Measurements from ENCODE around the gene TEKT1. TPM values are rescaled to one million over a fixed set of nuclear protein-coding genes. Genes with fewer than 3 reads are reported as not detected.

The TEKT1 gene
- total RNA-seq, 2 experiments from 2014 or later = not detected

DNA sequence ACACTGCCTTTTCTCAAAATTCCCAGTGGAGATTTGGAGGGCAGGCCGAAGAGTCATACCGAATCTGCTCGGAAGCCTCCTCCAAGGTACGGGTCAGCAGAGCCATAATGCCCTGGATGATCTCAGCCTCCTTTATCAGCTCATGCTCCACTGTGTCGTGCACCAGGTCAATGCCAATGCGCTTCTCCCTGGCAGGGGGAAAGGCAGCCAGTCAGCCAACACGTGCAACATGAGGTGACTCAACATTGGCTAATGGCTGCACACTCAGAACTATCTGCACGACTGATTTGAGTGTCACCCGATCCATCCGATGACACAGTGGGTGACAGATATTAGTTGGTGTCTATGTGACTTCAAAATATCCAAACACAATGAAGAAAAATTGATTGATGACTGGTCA, 15.8 kb downstream of the TEKT1 start:
- H3K4me1 ChIP-seq (ENCODE audit: insufficient read depth, low read length, poor library complexity, severe bottlenecking) = no peaks in the 10 kb centered on the region
- H2AFZ ChIP-seq (ENCODE audit: low read length) = no peak overlapping the region
- ChIA-PET CTCF (ENCODE audit: unreplicated experiment) (no interaction called here), POLR2A (no interaction called here)
- no peaks in the 10 kb centered on the region for H3K9me2 ChIP-seq (ENCODE audit: insufficient read depth, low read length)
- TF ChIP-seq EZH2phosphoT487 (IDR thresholded peaks at IDR 0.05; ENCODE audit: borderline replicate concordance, low read depth, low read length) = no peak
- TF ChIP-seq, protein P1, sequence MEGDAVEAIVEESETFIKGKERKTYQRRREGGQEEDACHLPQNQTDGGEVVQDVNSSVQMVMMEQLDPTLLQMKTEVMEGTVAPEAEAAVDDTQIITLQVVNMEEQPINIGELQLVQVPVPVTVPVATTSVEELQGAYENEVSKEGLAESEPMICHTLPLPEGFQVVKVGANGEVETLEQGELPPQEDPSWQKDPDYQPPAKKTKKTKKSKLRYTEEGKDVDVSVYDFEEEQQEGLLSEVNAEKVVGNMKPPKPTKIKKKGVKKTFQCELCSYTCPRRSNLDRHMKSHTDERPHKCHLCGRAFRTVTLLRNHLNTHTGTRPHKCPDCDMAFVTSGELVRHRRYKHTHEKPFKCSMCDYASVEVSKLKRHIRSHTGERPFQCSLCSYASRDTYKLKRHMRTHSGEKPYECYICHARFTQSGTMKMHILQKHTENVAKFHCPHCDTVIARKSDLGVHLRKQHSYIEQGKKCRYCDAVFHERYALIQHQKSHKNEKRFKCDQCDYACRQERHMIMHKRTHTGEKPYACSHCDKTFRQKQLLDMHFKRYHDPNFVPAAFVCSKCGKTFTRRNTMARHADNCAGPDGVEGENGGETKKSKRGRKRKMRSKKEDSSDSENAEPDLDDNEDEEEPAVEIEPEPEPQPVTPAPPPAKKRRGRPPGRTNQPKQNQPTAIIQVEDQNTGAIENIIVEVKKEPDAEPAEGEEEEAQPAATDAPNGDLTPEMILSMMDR (conservative IDR thresholded peaks at IDR 0.05; ENCODE audit: low read length) = no peak
- intact Hi-C loops (cut with micrococcal nuclease; ENCODE audit: unreplicated experiment) = no loop called here
- no peaks in the 10 kb centered on the region for H3K36me3 ChIP-seq (ENCODE audit: insufficient read depth, low read length)
- no peaks in the 10 kb centered on the region for H3K9me3 ChIP-seq (ENCODE audit: low read length)
- no peak for DNase-seq (ENCODE audit: low spot score)
- no peaks in the 10 kb centered on the region for H4K20me1 ChIP-seq (ENCODE audit: insufficient read depth, low read length)
- no peaks in the 10 kb centered on the region for H3K79me2 ChIP-seq (ENCODE audit: insufficient read depth, low read depth, low read length)
- no peak overlapping the region for H3K4me2 ChIP-seq (ENCODE audit: low read length)
- H3K4me3 ChIP-seq (ENCODE audit: low read depth, low read length, poor library complexity, severe bottlenecking) = no peak overlapping the region
- H3K27ac ChIP-seq (ENCODE audit: low read depth, low read length, poor library complexity, severe bottlenecking) = no peak overlapping the region
- BruUV-seq (replicated peaks) = no TSS peak

DNA sequence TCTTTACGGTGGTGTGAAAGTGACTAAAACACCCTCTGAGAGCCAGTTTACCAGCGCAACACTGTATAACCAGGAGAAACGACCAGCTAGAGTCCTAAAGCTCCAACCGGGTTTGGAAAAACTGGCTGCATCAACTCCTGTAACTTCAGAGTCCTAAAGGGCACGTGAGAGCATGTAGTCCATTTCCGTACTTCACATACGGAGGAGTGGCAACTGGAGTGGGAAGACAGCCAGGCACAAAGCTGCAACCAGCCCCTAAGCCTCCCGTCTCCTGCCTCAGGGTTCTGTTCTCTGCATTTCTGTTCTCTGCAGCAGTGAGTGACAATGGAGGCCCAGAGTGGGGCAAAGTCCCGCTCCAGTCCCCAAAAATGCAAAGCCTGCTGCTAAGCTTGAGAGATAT, 19.2 kb downstream of the TEKT1 start:
- DNase-seq (ENCODE audit: low spot score) = no peak
- Histone ChIP-seq H3K4me2 (ENCODE audit: low read length) (no peak overlapping the region), H3K4me3 (ENCODE audit: low read depth, low read length, poor library complexity, severe bottlenecking) (no peak overlapping the region), H3K79me2 (ENCODE audit: insufficient read depth, low read depth, low read length) (no peaks in the 10 kb centered on the region), H3K9me3 (ENCODE audit: low read length) (no peaks in the 10 kb centered on the region), H3K36me3 (ENCODE audit: insufficient read depth, low read length) (no peaks in the 10 kb centered on the region), H3K9me2 (ENCODE audit: insufficient read depth, low read length) (no peaks in the 10 kb centered on the region), H3K4me1 (ENCODE audit: insufficient read depth, low read length, poor library complexity, severe bottlenecking) (no peaks in the 10 kb centered on the region), H3K27ac (ENCODE audit: low read depth, low read length, poor library complexity, severe bottlenecking) (no peak overlapping the region), H2AFZ (ENCODE audit: low read length) (no peak overlapping the region), H4K20me1 (ENCODE audit: insufficient read depth, low read length) (no peaks in the 10 kb centered on the region)
- no TSS peak for BruUV-seq (replicated peaks)
- ChIA-PET CTCF (ENCODE audit: unreplicated experiment) (no interaction called here), POLR2A (interaction anchor here (0.6 kb wide), 2 partner anchors 22 to 110 kb away, joined by 3 read pairs; no protein-coding TSS in a partner anchor)
- intact Hi-C loops (cut with micrococcal nuclease; ENCODE audit: unreplicated experiment) = no loop called here
- TF ChIP-seq EZH2phosphoT487 (IDR thresholded peaks at IDR 0.05; ENCODE audit: borderline replicate concordance, low read depth, low read length) = no peak
- TF ChIP-seq, protein P1 (conservative IDR thresholded peaks at IDR 0.05; ENCODE audit: low read length) = no peak

DNA sequence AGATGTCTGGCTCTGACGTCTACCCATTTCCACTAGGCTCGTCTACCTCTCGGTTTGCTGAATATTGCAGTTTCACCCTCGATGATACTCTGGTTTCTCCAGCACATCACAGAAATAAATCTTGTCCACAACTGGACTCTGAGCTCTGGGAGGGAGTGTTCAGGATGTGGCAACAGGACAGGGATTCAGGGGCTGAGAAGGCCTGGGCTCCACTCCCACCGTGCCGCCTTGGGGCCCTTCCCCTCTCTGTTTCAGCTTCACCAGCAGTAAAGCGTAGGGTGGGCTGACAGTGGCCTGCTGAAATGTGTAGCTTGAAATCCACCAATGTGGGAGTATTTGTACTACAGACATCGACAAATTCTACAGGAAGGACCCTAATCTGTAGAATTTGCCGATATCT, 20.0 kb downstream of the TEKT1 start:
- intact Hi-C loops (cut with micrococcal nuclease; ENCODE audit: unreplicated experiment) = no loop called here
- CTCF ChIA-PET (ENCODE audit: unreplicated experiment) = no interaction called here

More for the DNA sequence above, 20.0 kb downstream of the TEKT1 start:
- H3K4me3 ChIP-seq (ENCODE audit: low read depth, low read length, poor library complexity, severe bottlenecking) = no peak overlapping the region
- no peaks in the 10 kb centered on the region for H3K36me3 ChIP-seq (ENCODE audit: insufficient read depth, low read length)
- H3K4me2 ChIP-seq (ENCODE audit: low read length) = no peak overlapping the region
- no peak for TF ChIP-seq EZH2phosphoT487 (IDR thresholded peaks at IDR 0.05; ENCODE audit: borderline replicate concordance, low read depth, low read length)
- TF ChIP-seq, protein P1 (conservative IDR thresholded peaks at IDR 0.05; ENCODE audit: low read length) = no peak
- H2AFZ ChIP-seq (ENCODE audit: low read length) = no peak overlapping the region
- H3K79me2 ChIP-seq (ENCODE audit: insufficient read depth, low read depth, low read length) = no peaks in the 10 kb centered on the region
- no peaks in the 10 kb centered on the region for H3K9me2 ChIP-seq (ENCODE audit: insufficient read depth, low read length)
- BruUV-seq (replicated peaks) = no TSS peak
- no peaks in the 10 kb centered on the region for H4K20me1 ChIP-seq (ENCODE audit: insufficient read depth, low read length)
- no peaks in the 10 kb centered on the region for H3K9me3 ChIP-seq (ENCODE audit: low read length)
- POLR2A ChIA-PET = interaction anchor here (0.6 kb wide), 1 partner anchor 21 kb away, joined by 3 read pairs; no protein-coding TSS in a partner anchor
- no peak for DNase-seq (ENCODE audit: low spot score)
- H3K27ac ChIP-seq (ENCODE audit: low read depth, low read length, poor library complexity, severe bottlenecking) = no peak overlapping the region
- H3K4me1 ChIP-seq (ENCODE audit: insufficient read depth, low read length, poor library complexity, severe bottlenecking) = no peaks in the 10 kb centered on the region

All from OCI-LY7 (cell line).